NCI-H2081 (cell line): ENCODE results near the gene NUDT8.

Experiments
- DNase-seq, 2 experiments: peaks; one replicate each; lab custom pipeline; 2025; lab: John Stamatoyannopoulos, UW

NUDT8 gene

GRCh38 chr11:67629386-67630227 is at the start of gene NUDT8:
NUDT8 (minus strand) TSS chr11:67629937; CDS start chr11:67629911, 26 bp downstream.
- DNase-seq, result peak; percentile 67 to 73

GRCh38 chr11:67675058-67675747 is 45.5 kb upstream of the NUDT8 start:
- DNase-seq, result no peak

GRCh38 chr11:67674442-67674871 is 44.7 kb upstream of the NUDT8 start, which contains the start of gene ALDH3B2:
ALDH3B2 (minus strand) TSS chr11:67674623; CDS start chr11:67666935, 7,688 bp downstream.
- DNase-seq, result no peak

GRCh38 chr11:67673902-67674301 is 44.2 kb upstream of the NUDT8 start:
- DNase-seq, result no peak

GRCh38 chr11:67673358-67673757 is 43.6 kb upstream of the NUDT8 start:
- no peak for DNase-seq

GRCh38 chr11:67671211-67671520 is 41.4 kb upstream of the NUDT8 start:
- no peak for DNase-seq

GRCh38 chr11:67670316-67671210 is 40.8 kb upstream of the NUDT8 start:
- no peak for DNase-seq

- DNase-seq, result no peak
These were observed 38.4 kb upstream of the NUDT8 start for GRCh38 chr11:67668192-67668551.

GRCh38 chr11:67667490-67668191 is 37.9 kb upstream of the NUDT8 start:
- DNase-seq, result no peak

- DNase-seq, result no peak
These were observed 37.1 kb upstream of the NUDT8 start for GRCh38 chr11:67666676-67667489.

- no peak for DNase-seq
These were observed 36.5 kb upstream of the NUDT8 start for GRCh38 chr11:67666303-67666645.

GRCh38 chr11:67665541-67666302 is 36.0 kb upstream of the NUDT8 start:
- DNase-seq, result no peak

GRCh38 chr11:67664696-67665540 is 35.2 kb upstream of the NUDT8 start:
- DNase-seq, result no peak

- DNase-seq, result no peak
These were observed 34.5 kb upstream of the NUDT8 start for GRCh38 chr11:67664213-67664585.

- DNase-seq, result no peak
These were observed 33.9 kb upstream of the NUDT8 start for GRCh38 chr11:67663532-67664212.

GRCh38 chr11:67662835-67663531 is 33.2 kb upstream of the NUDT8 start:
- DNase-seq, result no peak

GRCh38 chr11:67662142-67662834 is 32.6 kb upstream of the NUDT8 start:
- no peak for DNase-seq
